DMS 273 (cell line): ENCODE results near the gene KRT80.

ENCODE experiments used
- DNase-seq: peaks from one replicate; lab custom pipeline; 2025; ENCODE audit not compliant: unreplicated experiment; lab: John Stamatoyannopoulos, UW

The KRT80 gene

DNA sequence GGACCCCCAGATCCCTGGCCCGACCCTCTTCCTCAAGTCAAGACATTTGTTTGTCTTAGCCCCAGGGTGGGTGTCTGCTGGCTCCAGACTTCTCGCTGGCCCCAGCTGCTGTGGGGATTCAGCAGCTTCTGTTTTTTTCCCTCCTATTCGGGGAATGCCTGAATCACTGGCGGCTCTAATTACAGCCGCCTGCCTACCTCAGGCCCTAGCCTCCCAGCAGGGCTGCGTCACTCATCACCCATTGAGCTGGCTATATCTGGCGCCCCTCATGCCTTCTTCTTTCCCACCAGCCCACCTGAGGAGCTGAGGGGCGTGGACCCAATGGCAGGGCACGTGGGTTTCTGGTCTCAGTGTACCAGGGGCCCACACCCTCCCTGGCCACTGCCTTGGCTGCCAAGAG is 10.1 kb downstream of the KRT80 start:
- peak; percentile 85 for DNase-seq

DNA sequence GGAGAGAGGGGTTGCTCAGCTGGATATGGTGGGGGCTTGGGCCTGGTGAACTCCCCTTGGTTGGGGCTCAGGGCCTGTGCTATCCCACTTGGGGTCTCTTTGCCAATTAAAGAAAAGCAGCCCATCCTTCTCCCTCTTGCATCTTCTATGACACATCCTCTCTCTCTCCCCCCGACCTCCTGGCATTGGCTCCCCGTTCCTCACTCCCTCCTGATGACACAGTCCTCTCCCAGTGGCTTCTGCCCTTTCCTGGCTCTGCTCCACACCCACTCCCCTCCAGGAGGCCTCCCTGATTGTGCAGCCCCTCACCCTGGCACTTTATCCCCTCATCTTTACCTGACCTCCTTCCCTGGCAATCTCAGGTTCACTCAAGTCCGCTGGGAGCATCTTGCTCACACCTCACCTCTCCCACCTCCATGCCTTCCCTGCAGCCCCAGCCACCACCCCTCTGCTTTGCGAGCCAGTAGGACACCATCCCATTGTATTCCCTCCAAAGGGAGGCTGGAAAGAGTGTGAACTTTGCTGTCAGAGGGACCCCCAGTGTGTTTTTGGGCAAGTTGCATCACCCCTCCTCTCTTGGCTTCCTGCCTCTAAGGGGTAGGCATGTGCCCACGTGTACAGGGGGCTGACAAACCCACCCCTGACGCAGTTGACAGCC is 10.7 kb downstream of the KRT80 start:
- DNase-seq = no peak

DNA sequence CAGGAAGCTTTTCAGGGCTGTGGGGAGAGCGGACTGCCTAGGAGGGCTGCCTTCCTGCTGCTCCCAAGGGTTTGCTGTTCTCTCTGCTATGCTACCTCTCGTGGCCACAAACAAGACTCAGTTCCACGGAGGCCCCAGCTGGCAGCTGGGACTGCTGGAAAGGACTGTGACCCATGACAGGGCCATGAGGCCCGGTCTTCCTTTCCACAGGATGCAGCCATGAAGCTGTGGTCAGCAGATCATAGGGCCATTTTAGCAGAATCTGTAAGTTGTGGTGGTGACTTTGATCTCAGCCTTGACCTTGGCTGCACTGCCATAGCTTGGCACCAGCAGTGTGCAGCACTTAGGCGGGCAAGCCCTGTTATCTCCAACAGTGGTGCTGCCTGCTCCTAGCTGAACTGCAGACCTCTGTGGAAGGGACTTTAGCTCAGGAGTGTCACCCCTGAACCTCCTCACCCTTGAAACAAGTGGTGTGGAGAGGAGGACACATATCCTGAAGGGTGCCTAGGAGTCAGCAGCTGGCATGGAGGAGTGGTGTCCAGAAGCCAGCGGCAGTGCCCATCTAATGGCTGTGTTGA is 12.3 kb downstream of the KRT80 start:
- no peak for DNase-seq

DNA sequence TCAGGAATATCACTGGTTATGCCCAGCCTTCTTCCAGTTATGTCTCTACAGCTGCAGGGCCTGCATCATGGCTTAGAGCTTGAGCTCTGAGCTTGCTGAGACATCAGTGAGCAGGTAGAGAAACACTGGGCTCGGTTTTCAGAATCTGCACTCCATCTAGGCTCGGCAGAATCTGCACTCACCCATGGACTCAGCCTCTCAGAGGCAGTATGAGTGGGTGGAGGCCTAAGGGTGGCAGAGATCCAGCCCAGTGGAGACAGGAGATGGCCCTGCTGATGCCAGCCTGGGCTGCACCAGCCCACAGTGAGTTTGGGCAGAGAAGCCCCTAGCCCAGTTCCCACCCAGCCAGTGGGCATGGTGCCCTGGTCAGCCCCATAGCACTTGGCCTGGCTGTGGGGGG is 12.8 kb downstream of the KRT80 start:
- no peak for DNase-seq

DNA sequence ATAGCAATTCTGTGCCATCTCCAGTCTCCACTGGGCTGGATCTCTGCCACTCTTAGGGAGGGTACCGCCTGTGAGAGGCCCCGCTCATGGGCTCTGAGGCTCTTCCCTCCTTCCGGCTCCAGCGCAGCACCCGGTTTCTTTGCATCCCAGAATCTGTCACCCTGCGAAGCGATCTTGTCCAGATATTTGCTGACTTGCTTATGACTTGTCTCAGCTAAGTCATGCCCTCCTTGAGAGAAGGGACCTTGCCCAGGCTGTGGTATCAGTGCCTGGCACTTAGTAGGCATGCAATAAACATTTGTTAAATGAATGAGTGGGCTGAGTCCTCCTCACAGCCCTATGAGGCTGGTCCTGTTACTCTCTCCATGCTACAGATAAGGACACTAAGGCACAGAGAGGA is 13.4 kb downstream of the KRT80 start:
- no peak for DNase-seq

DNA sequence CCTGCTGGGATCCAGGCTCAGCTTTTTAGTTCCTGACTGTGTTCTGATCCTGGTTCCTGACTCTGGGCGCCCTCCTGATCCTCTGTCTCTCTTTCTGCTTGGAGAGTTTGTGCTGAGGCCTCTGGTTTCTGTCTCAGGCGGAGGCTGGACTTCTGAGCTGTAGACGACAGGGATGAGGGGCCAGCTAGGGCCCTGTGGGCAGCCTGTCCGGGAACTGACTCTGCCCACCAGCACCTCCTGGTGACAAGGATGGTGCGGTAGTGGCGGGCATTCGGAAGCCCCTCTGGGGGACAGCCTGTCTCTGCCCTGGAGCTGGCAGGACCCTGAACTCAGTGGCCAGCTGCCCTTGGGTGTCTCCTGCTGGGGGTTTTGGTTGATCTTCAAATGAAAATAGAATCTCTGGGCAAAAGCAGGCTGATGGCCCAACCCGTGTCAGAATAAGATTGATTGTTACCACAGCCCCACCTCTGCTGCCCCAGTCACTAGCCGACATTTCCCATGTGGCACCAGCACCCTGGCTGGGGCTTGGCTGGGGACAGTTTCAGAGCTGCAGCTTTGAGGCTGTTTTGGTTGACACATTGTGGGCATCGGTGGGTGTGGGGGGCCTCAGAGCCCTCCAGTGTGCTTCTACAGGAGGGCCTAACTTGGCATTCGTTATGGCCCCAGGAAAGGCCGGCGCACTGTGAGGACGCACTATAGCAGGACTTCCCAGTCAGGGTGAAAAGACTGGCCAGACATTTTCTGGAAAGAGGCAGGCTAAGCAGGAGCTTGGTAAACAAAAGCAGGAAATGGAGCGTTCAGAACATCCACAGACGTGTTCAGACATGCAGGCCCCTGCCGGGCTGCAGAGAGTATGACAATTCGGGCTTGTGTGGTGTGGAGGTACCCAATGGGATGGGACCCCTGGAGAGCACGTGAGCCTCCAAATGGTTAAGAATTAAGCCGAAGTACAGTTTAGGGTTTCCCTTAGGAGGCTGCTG is 16.2 kb downstream of the KRT80 start:
- peak; percentile 78 for DNase-seq

DNA sequence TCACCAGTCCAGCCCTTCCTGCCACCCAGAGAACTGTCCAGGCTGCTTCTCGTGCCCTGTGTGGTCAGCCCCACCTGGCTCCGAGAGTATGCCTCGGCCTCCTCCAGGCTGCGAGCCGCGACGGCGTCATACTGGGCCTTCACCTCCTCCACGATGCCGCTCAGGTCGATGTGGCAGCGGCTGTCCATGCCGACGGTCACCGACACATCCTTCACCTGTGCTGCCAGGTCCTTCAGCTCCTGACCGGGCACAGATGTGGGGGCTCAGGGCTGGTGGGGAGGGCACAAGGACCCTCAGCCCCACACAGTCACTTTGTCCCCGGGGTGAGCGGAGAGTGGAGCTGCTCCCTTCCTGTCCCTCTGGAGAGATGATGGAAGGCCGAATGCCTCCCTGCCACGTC is 18.3 kb downstream of the KRT80 start:
- no peak for DNase-seq

DNA sequence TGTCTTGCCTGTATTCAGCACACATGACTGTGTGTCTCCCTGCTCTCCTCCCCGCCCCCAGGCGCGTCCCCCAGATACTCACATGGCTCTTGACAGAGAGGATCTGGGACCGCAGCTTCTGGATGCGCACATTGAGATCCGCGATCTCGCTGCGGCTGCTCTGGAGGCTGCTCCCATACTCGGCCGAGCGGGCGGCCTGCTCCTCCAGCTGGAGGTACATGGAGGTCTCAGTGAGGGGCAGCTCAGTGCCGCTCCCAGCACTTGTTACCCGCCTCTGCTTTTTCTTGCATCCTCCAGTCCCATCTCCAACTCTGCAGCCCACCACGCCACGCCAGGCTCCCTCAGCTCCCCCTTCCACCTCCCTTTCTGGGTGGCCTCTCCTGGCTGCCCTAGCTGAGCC is 18.9 kb downstream of the KRT80 start:
- no peak for DNase-seq

DNA sequence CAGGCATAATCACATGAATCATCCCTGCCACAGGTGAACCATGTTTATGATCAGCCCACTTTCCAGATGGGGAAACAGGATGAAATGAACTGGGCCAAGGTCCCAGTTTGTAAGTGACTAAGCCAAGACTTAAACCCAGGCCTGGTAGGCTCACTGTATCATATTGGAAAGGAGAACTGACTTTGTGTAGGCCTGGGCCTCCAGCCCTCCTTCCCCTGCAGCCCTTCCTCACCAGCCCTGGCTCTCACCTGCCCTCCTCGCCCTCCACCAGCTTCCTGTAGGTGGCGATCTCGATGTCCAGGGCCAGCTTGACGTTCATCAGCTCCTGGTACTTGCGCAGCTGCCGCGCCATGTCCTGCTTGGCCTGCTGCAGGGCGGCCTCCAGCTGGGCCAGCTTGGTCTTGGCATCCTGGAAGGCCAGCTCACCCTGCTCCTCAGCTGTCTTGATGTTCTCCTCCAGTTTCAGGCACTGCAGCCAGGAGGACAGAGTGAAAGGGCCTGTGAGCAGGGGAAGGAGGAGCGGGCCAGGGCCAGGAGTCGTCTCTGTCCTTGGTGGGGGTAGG is 19.8 kb downstream of the KRT80 start:
- DNase-seq = peak; percentile 39

DNA sequence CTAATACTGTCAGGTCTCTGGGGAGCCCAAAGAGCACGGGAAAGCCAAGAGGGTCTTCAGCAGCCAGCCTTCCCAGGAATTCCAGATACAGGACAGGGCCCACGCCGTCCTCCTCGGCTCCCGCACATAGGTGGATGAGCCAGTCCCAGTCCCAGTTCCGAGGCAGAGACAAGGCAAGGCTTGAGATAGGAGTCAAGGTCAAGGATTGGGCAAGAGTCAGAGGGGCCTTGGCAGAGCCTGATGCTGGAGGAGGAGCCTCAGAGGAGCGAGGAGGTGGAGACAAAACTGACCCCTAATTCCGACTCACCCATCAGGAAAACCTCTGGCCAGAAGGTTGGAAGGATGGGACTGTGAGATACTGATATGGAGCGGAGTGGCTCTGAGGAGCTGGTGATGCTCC is 21.0 kb downstream of the KRT80 start:
- DNase-seq = no peak

DNA sequence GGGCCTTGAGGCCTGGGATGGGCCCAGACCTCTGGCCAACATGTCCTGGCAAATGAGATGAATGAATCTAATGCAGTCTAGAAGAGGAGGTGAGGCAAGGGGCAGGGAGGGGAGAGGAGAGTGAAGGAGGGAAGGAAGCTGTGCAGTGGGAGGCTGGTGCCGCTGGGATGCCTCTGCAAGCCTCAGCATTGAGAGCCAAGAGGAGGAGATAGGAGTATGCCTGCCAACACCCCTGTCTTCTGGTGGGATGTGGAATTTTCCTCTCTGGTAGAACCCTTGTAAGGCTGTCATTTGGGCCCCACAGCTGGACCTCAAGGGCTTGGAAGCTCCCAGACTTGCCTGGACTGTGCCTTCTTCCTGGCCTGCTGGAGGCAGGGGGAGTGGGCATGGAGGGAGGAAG is 21.9 kb downstream of the KRT80 start:
- DNase-seq = no peak

DNA sequence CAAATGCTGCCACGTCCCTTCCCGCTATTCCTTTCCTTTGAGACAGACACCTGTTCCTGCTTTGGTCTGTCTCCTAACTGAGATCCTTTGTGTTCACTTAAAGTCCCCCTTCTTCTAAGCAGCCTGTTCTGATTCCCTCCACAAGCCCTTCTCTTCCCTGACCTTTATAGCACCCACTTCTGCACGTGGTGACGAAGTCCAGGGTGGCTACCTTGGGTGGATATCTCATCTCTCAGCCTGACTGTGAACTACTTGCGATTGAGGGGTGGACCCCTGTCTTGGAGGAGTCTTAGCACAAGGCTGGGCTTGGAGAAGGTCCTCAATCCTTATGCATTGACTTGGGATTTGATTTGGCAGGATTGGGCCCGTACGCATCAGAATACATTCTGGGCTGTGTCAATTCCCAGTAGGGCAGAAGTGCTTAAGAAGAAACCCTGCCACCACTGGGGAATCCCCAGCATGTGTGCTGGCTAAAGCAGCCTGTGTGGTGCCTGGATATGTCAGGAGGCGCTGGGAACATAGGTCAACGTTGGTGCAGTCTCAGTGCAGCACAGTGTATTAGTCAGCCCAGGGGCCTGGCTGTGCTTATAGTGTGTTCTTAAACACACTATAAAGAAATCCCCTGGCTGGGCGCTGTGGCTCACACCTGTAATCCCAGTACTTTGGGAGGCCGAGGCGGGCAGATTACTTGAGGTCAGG is 23.6 kb downstream of the KRT80 start:
- DNase-seq = no peak

DNA sequence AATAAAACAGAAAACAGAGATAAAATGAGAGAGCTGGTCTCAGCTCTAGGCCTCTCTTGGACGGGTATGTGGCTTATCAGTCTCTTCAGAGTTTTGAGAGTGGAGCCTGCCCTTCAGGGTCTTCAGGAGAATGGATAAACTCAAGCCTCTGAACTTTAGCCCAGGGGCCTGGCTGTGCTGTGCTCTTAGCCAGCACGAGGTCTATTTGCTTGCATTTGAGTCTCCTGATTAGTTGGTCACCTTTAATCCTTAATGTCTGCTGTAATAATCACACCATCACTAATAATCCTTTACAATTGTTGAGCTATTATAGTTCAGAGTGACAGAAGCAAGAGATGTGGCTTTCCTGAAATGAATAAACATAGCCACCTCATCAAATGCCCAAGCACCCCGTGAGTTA is 24.3 kb downstream of the KRT80 start:
- DNase-seq = no peak

DNA sequence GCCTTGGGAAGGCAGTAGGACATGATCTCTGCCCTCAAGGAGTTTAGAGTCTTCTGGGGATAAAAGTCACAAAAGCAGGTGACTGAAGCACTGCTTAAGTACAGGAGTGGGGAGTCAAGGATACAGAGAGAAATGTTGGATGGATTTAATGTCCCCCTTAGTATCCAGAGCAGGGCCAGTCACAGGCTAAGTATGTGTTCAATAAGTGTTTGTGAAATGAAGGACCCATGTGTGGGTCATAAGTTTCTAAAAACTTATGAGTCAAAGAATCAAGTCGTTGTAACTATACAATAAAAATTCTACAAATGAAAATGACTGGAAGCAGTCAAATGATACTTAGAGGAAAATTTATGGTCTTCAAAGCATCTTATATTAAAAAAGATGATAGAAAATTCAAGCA is 25.1 kb downstream of the KRT80 start:
- DNase-seq = no peak

DNA sequence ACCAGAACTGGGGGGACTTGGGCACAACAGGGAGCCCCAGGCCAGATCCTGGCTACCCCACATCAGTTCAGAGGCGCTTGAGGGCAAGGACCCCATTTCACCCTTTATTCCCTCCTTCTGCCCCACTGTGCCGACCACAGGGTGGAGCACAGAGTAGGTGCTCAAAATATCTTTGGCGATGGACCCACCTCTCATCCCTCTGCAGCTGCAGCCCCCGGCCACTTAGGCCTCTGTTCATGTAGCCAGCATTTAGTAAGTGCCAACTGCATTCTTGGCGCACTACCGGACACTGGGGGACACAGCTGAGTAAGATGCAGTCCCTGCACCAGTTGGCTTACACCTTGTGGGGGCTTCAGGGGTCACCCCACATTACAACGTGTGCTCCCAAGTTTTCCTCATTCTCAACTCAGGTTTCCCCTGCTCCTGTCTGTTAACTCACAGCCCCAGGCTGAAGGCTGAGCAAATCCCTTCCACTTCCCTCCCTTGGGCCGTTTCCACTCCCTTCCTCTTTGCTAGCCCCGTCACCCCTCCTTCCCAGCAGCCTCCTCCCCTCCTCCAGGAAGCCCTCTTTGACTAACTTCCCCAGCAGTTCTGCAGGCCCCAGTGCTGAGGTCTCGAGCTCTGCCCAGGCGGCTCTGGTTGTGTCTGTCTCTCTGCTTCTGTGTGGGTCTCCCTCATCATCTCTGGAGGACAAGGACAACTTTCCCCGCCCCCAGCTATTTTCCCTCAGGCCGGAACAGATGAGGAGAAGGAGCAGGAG is 26.5 kb downstream of the KRT80 start:
- DNase-seq = no peak

DNA sequence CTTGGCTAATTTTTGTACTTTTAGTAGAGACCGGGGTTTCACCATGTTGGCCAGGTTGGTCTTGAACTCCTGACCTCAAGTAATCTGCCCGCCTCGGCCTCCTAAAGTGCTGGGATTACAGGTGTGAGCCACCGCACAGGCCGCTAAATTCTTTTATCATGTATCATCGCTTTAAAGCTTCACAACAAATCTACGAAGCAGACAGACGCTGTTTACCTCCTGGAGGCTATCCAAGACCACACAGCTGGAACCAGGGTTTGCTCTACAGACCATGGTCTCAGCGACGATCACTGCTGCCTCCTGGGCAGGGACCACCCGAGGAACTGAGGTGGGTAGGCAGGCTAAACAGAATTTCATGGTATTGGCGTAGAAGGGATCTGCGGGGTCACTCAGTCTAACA is 27.2 kb downstream of the KRT80 start:
- DNase-seq = peak; percentile 18

DNA sequence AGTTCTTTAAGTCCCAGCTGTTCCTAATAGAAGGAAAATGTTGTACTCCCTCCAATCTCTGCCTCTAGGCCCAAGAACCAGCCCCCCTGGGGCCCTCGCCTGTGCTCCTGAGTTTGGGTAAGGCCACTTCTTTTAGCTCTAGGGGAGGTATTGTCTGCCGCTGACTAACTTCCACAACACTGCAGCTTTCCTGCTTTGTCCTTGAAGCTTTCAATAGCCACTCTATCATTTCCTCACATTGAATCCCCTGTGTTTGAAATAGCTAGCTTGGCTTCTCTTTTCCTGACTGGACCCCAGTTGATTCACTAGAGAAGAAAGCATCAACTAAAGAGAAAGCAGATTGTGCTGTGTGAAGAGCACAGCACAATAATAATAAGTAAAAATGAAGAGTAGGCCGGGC is 28.8 kb downstream of the KRT80 start:
- DNase-seq = no peak

DNA sequence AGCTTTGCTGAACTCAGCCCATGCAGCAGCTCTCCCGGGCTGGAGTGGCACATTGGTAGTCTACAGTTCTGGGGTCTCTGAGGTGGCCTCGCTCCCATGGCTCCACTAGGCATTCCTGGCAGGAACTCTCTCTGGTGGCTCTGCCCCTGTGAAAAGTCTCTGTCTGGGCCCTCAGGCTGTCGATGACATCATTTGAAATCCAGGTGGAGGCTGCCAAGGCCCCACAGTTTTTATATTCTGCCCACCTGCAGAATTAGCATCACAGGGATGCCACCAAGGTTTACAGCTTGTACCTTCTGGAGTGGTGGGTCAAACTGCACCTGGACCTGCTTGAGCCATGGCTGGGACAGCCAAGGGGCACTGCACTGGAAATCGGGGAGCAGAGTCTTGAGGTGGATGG is 31.6 kb downstream of the KRT80 start:
- DNase-seq = no peak

DNA sequence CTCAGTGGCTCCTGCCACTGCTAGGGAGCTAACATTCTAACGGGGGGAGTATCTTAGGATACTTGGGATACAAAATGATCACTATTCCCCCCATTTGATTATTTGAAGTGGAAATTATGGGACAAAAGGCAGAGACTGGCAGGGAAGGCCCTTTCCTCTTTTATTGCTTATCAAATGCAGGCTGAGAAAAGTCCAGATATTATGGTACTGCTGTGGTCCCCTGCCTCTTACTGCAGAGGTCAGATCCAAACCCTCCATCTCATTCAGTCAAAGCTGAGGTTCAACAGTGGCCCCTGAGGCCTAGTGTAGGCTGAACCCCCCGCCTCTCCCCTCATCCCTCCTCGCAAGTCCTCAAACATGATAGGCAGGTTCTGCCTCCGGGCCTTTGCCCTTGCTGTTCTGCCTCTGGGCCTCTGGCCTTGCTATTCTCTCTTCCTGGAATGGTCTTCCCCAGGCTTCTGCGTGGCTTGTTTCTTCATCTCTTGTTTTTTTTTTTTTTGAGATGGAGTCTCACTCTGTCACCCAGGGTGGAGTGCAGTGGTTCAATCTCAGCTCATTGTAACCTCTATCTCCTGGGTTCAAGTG is 34.2 kb downstream of the KRT80 start:
- DNase-seq = no peak
